Measurements from ENCODE around the gene AK9.

AK9 gene

DNA sequence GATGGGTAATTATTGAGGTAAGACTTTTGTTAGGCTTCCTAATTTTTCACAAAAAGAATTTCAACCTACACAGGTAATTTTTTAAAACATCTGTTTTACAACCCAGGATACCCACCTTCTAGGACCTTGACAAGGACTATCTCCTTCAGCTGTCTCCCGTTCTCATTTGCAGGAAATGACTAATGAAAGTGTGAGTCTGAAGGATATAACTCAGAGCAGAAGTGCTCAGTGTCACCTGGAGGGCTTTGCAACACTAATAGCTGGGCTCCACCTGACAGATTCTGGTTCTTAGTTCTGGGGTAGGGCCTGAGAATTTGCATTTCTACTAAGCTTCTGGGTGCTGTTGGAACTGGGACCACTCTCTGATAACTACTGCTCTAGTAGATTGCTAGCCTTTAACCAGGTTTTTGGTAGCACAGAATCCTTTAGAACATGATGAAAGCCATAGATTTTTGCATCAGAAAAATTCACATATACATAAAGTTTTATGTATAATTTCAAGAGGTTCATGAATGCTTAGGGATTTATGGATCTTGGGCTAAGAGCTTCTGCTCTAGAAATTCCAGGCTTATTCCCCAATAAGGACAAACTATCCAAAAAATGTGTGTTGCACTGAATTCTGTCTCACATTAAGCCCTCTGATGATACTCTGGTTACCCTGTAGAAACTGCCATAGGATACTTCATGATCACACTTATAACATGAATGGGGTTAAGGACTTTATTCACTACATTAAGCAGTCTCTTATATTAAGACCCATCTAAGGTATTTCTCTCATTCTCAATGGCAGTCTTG is 30.3 kb downstream of the AK9 start:
- no peak overlapping the region for H3K4me3 ChIP-seq (ENCODE audit: low read depth, low read length)
- TF ChIP-seq, protein P1, sequence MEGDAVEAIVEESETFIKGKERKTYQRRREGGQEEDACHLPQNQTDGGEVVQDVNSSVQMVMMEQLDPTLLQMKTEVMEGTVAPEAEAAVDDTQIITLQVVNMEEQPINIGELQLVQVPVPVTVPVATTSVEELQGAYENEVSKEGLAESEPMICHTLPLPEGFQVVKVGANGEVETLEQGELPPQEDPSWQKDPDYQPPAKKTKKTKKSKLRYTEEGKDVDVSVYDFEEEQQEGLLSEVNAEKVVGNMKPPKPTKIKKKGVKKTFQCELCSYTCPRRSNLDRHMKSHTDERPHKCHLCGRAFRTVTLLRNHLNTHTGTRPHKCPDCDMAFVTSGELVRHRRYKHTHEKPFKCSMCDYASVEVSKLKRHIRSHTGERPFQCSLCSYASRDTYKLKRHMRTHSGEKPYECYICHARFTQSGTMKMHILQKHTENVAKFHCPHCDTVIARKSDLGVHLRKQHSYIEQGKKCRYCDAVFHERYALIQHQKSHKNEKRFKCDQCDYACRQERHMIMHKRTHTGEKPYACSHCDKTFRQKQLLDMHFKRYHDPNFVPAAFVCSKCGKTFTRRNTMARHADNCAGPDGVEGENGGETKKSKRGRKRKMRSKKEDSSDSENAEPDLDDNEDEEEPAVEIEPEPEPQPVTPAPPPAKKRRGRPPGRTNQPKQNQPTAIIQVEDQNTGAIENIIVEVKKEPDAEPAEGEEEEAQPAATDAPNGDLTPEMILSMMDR (IDR thresholded peaks at IDR 0.05; ENCODE audit: borderline replicate concordance, insufficient read depth, low read depth, low read length): no peak

DNA sequence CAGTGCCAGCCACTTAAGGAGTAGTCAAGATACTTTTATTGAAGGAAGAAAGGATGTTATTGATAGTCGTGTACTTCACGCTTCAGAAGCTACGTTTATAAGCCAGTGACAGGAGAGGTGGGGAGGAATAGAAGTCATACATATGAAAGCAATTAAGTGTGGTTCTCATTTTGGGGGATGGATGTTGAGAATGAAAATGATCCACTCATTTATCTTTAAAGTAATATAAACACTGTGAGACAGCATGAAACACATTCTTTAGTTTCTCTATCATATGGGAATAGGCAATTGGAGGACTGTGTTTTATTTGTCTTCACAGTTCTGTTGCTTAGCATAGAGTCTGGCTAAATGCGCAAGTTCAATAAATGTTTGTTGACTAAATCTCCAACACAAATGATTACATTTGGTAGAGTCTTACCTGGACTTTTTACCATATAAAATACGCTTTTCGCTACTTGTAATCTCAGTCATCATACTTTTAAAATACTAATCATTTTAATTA is 35.2 kb downstream of the AK9 start:
- TF ChIP-seq, protein P1 (IDR thresholded peaks at IDR 0.05; ENCODE audit: borderline replicate concordance, insufficient read depth, low read depth, low read length): no peak
- H3K4me3 ChIP-seq (ENCODE audit: low read depth, low read length): no peak overlapping the region

DNA sequence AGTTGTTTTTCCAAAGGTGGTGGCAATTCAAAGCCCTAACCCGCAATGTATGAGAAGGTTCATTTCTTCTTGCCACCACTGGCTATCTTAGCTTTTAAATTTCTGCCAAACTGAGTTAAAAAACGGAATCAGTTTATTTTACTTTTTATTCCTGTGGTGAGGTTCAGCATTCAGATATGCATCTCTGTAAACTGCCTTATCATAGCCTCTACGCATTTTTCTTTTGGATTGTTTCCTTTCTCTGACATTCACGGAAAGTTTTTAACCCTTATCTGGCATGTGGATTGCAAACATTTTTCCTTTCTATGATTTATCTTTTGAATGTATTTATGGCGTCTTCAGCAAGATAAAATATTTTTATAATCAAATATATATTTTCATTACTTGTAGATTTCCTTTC is 37.7 kb downstream of the AK9 start:
- TF ChIP-seq, protein P1 (IDR thresholded peaks at IDR 0.05; ENCODE audit: borderline replicate concordance, insufficient read depth, low read depth, low read length): no peak
- H3K4me3 ChIP-seq (ENCODE audit: low read depth, low read length): no peak overlapping the region

- no peak overlapping the region for H3K4me3 ChIP-seq (ENCODE audit: low read depth, low read length)
- TF ChIP-seq, protein P1 (IDR thresholded peaks at IDR 0.05; ENCODE audit: borderline replicate concordance, insufficient read depth, low read depth, low read length): no peak
Observed at GRCh38 chr6:109644131-109644530, 46.9 kb downstream of the AK9 start.

- TF ChIP-seq, protein P1 (IDR thresholded peaks at IDR 0.05; ENCODE audit: borderline replicate concordance, insufficient read depth, low read depth, low read length): no peak
- no peak overlapping the region for H3K4me3 ChIP-seq (ENCODE audit: low read depth, low read length)
Observed at GRCh38 chr6:109632405-109632804, 58.6 kb downstream of the AK9 start.

DNA sequence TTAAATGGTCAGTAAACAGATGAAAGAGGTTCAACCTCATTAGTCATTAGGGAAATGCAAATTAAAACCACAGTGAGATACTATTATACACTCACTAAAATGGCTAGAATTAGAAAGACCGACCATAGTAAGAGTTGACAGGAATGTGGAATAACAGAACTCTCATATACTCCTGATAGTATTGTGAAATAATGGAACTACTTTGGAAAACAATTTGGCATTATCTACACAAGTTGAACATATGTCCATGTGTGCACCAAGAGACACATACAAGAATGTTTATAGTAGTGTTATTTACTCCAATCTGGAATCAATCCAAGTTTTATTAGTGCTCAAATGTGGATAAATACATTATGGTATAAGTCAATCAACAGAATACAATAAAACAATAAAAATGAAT is 59.6 kb downstream of the AK9 start:
- TF ChIP-seq, protein P1 (IDR thresholded peaks at IDR 0.05; ENCODE audit: borderline replicate concordance, insufficient read depth, low read depth, low read length): no peak
- no peak overlapping the region for H3K4me3 ChIP-seq (ENCODE audit: low read depth, low read length)
